Adrenal gland (tissue), 5 donors: Measurements from ENCODE around the gene ADAMTS16.

Experiments
- POLR2A ChIP-seq, 2 donors: fragments of 450-650 bp; IDR thresholded peaks; one replicate each; pipeline ENCODE4 v1.6.1; 2017; ENCODE audit warnings: antibody characterized with exemption in 2 of 2, mild to moderate bottlenecking in 2 of 2, moderate library complexity in 1 of 2
- TF ChIP-seq, protein P1 (sequence below), 6 experiments: fragments of 450-650 bp in 4 of 6; fragments of 200-600 bp in 2 of 6; sonication (generic) in 1 of 6; IDR thresholded peaks; 1 replicate in 5 of 6; 2 replicates in 1 of 6; pipeline versions ENCODE4 v1.5.1 to v1.8.0; 2016 to 2021; ENCODE audit warnings: antibody characterized with exemption in 6 of 6, mild to moderate bottlenecking in 2 of 6, moderate library complexity in 1 of 6
- donor health status: DM: no; HTN: no; CAD: no.

DNA sequence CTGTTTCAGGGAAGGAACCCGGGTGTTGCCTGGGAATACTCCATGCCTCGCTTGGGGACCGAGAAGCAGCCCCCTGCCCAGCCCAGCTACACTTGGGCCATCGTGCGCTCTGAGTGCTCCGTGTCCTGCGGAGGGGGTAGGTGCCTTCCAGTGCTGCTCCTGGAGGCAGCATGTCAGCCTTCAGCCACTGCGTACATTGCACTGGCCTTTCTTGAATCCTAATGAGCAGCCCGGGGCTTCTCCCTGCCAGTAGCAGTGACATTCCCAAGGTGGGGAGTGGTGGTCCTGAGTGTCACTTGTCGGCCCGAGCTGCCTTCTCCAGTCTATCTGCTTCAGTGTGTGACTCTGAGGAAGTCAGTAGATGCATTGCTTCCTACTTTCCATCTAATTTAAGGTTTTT, 101.9 kb downstream of the ADAMTS16 start:
- TF ChIP-seq, protein P1, sequence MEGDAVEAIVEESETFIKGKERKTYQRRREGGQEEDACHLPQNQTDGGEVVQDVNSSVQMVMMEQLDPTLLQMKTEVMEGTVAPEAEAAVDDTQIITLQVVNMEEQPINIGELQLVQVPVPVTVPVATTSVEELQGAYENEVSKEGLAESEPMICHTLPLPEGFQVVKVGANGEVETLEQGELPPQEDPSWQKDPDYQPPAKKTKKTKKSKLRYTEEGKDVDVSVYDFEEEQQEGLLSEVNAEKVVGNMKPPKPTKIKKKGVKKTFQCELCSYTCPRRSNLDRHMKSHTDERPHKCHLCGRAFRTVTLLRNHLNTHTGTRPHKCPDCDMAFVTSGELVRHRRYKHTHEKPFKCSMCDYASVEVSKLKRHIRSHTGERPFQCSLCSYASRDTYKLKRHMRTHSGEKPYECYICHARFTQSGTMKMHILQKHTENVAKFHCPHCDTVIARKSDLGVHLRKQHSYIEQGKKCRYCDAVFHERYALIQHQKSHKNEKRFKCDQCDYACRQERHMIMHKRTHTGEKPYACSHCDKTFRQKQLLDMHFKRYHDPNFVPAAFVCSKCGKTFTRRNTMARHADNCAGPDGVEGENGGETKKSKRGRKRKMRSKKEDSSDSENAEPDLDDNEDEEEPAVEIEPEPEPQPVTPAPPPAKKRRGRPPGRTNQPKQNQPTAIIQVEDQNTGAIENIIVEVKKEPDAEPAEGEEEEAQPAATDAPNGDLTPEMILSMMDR (IDR thresholded peaks at IDR 0.05), result no peak
- TF ChIP-seq POLR2A (IDR thresholded peaks at IDR 0.05), result no peak
